ENCODE measurements around the gene CBY2. TPM values are rescaled to one million over a fixed set of nuclear protein-coding genes. Genes with fewer than 3 reads are reported as not detected.

CBY2 gene
- total RNA-seq, 1 donor from 2014 or later, result not detected

GRCh38 chr13:45721203-45721731 is 19.1 kb downstream of the CBY2 start:
- H3K4me3 ChIP-seq (ENCODE audit: low read depth, low read length), result no peak overlapping the region
- no peak for DNase-seq (ENCODE audit: low read depth)
- no peak for TF ChIP-seq CTCF (conservative IDR thresholded peaks at IDR 0.05; ENCODE audit: low read depth, low read length)

GRCh38 chr13:45723798-45724197 is 21.7 kb downstream of the CBY2 start:
- TF ChIP-seq CTCF (conservative IDR thresholded peaks at IDR 0.05; ENCODE audit: low read depth, low read length), result no peak
- DNase-seq (ENCODE audit: low read depth), result no peak
- H3K4me3 ChIP-seq (ENCODE audit: low read depth, low read length), result no peak overlapping the region

- H3K4me3 ChIP-seq (ENCODE audit: low read depth, low read length), result no peak overlapping the region
- no peak for DNase-seq (ENCODE audit: low read depth)
- peak; percentile 32 for TF ChIP-seq CTCF (conservative IDR thresholded peaks at IDR 0.05; ENCODE audit: low read depth, low read length)
These were observed 26.6 kb downstream of the CBY2 start for GRCh38 chr13:45728759-45729158.

- H3K4me3 ChIP-seq (ENCODE audit: low read depth, low read length), result no peak overlapping the region
- DNase-seq (ENCODE audit: low read depth), result no peak
- no peak for TF ChIP-seq CTCF (conservative IDR thresholded peaks at IDR 0.05; ENCODE audit: low read depth, low read length)
These were observed 29.3 kb downstream of the CBY2 start for GRCh38 chr13:45731455-45731854.

GRCh38 chr13:45732916-45733315 is 30.8 kb downstream of the CBY2 start:
- H3K4me3 ChIP-seq (ENCODE audit: low read depth, low read length), result no peak overlapping the region
- no peak for DNase-seq (ENCODE audit: low read depth)
- TF ChIP-seq CTCF (conservative IDR thresholded peaks at IDR 0.05; ENCODE audit: low read depth, low read length), result no peak

- TF ChIP-seq CTCF (conservative IDR thresholded peaks at IDR 0.05; ENCODE audit: low read depth, low read length), result no peak
- no peak for DNase-seq (ENCODE audit: low read depth)
- H3K4me3 ChIP-seq (ENCODE audit: low read depth, low read length), result no peak overlapping the region
These were observed 31.2 kb downstream of the CBY2 start for GRCh38 chr13:45733361-45733760.

GRCh38 chr13:45737571-45738017 is 35.5 kb downstream of the CBY2 start:
- peak; percentile 30 for TF ChIP-seq CTCF (conservative IDR thresholded peaks at IDR 0.05; ENCODE audit: low read depth, low read length)
- no peak for DNase-seq (ENCODE audit: low read depth)
- H3K4me3 ChIP-seq (ENCODE audit: low read depth, low read length), result no peak overlapping the region

Data from epithelial cell of proximal tubule (primary cell).